ENCODE measurements around the gene TSC22D2. TPM values are rescaled to one million over a fixed set of nuclear protein-coding genes. Genes with fewer than 3 reads are reported as not detected.

Gene TSC22D2
- total and polyA plus RNA-seq, 10 of the 15 experiments (the other 5 are each of a cell fraction or from before 2014, with no cell fraction given): 7.4 to 19.4 (median 10.9) TPM

DNA sequence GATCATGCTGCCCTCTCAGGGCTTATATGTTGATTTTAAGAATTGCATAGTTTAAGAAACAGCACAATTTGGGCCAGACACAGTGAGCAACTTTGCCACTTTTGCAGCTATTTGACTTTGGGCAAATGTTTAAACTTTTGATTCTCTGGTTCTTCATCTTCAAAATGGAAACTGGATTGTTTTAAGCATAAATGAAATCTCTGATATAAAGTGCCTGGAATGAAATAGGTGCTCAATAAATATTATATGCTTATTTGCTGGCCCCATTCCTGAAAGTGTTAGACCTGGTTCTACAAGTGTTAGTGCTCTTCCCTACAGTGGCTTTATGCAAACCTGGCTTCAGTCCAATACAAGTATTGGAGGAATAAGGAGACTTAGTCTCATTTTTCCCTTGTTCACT lies 33.1 kb upstream of the TSC22D2 start:
- no peak for TF ChIP-seq CEBPB (IDR thresholded peaks at IDR 0.05; ENCODE audit: borderline replicate concordance in 1 of 2, low read depth in 2 of 2, low read length in 2 of 2)
- no peak for TF ChIP-seq CHD2 (IDR thresholded peaks at IDR 0.05; ENCODE audit: borderline replicate concordance, low read depth, low read length)
- no peak for TF ChIP-seq NBN (IDR thresholded peaks at IDR 0.05)
- TF ChIP-seq HDAC6 (IDR thresholded peaks at IDR 0.05; ENCODE audit: unreplicated experiment): no peak
- TF ChIP-seq TCF3 (IDR thresholded peaks at IDR 0.05; ENCODE audit: borderline replicate concordance, insufficient read depth, low read depth, low read length): no peak
- TF ChIP-seq BRCA1 (IDR thresholded peaks at IDR 0.05; ENCODE audit: low read depth, low read length): no peak
- TF ChIP-seq ATF7 (IDR thresholded peaks at IDR 0.05; ENCODE audit: low read depth): no peak
- TF ChIP-seq, protein P1, sequence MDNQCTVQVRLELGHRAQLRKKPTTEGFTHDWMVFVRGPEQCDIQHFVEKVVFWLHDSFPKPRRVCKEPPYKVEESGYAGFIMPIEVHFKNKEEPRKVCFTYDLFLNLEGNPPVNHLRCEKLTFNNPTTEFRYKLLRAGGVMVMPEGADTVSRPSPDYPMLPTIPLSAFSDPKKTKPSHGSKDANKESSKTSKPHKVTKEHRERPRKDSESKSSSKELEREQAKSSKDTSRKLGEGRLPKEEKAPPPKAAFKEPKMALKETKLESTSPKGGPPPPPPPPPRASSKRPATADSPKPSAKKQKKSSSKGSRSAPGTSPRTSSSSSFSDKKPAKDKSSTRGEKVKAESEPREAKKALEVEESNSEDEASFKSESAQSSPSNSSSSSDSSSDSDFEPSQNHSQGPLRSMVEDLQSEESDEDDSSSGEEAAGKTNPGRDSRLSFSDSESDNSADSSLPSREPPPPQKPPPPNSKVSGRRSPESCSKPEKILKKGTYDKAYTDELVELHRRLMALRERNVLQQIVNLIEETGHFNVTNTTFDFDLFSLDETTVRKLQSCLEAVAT (IDR thresholded peaks at IDR 0.05): no peak
- TF ChIP-seq MXI1 (IDR thresholded peaks at IDR 0.05; ENCODE audit: low read depth, low read length): no peak
- TF ChIP-seq ASH2L (IDR thresholded peaks at IDR 0.05; ENCODE audit: borderline replicate concordance, low read depth): no peak
- intact Hi-C loops (cut with micrococcal nuclease; ENCODE audit: unreplicated experiment) (loop anchor here (5.0 kb wide), 1 partner anchor 32 kb away; the partner anchor contains the start of gene TSC22D2), in situ Hi-C loops (cut with MboI) (no loop called here)
- H3K4me3 ChIP-seq: no peak overlapping the region
- POLR2A ChIA-PET: interaction anchor here (1.2 to 4.6 kb wide), 2 partner anchors 10 to 35 kb away, joined by 4 to 18 read pairs; no protein-coding TSS in a partner anchor
- RAD21 ChIA-PET (ENCODE audit: unreplicated experiment): interaction anchor here (0.8 to 1.3 kb wide), 2 partner anchors 10 to 12 kb away, joined by 4 to 5 read pairs; no protein-coding TSS in a partner anchor
- FAIRE-seq (no peak), ATAC-seq (no peak), DNase-seq (ENCODE audit: low read depth, low spot score) (no peak)
- H3K4me2 ChIP-seq (ENCODE audit: control insufficient read depth, insufficient read depth): no peak overlapping the region
- no peaks in the 10 kb centered on the region for H3K27me3 ChIP-seq (replicated peaks in 1 of 2; ENCODE audit: control insufficient read depth in 2 of 2, insufficient read depth in 2 of 2, low read length in 1 of 2)
- SMC1A ChIA-PET (ENCODE audit: uncharacterized antibody, unreplicated experiment): interaction anchor here (0.9 to 2.4 kb wide), 3 partner anchors 8 to 40 kb away, joined by 3 to 7 read pairs (median 3); no protein-coding TSS in a partner anchor
- H3K79me2 ChIP-seq (ENCODE audit: control insufficient read depth, insufficient read depth, low read length): no peaks in the 10 kb centered on the region
- H3K27ac ChIP-seq (ENCODE audit: control insufficient read depth, insufficient read depth): no peak overlapping the region
- 0 out of 2 replicates have a peak, but pooled peaks cover 2% of the 10 kb centered on the region for H3K4me1 ChIP-seq (ENCODE audit: control insufficient read depth, insufficient read depth, low read length)
- no peak overlapping the region for H2AFZ ChIP-seq (ENCODE audit: control insufficient read depth, low read depth, low read length)
- BruUV-seq (replicated peaks): no TSS peak
- H3K36me3 ChIP-seq (ENCODE audit: control insufficient read depth in 2 of 2, insufficient read depth in 2 of 2, low read length in 1 of 2): no peaks in the 10 kb centered on the region
- H3K9ac ChIP-seq (ENCODE audit: control insufficient read depth, insufficient read depth, low read length): no peak overlapping the region
- no peaks in the 10 kb centered on the region for H3K9me3 ChIP-seq (replicated peaks; ENCODE audit: control insufficient read depth, insufficient read depth, low read length)
- CTCF ChIA-PET: interaction anchor here (0.9 kb wide), 1 partner anchor 10 kb away, joined by 3 read pairs; no protein-coding TSS in a partner anchor
- H4K20me1 ChIP-seq (ENCODE audit: control insufficient read depth, insufficient read depth): no peaks in the 10 kb centered on the region

Measured in GM12878 (cell line).